T-helper 17 cell (primary cell): ENCODE measurements around the gene RNF151. TPM values are rescaled to one million over a fixed set of nuclear protein-coding genes. Genes with fewer than 3 reads are reported as not detected.
"Not testable (repeated sequence)": the region's sequence is repeated elsewhere in the genome, so short reads cannot be mapped to it uniquely, and the experiment has no call there.

Experiments
- ATAC-seq: fragments of 150-1000 bp; cut with Tn5 transposase; 2 replicates; pipeline ENCODE4 v1.10.0; 2021; ENCODE audit warnings: mild to moderate bottlenecking, moderate library complexity
- DNase-seq, 3 donors: peaks; one replicate each; pipeline versions ENCODE4 v3.0.0 to v3.0.0-alpha.2; 2020 to 2021
- H3K9me3 ChIP-seq: one replicate; pipeline ENCODE4 v1.7.0; 2013; ENCODE audit warnings: low read length, mild to moderate bottlenecking; ENCODE audit not compliant: control insufficient read depth, poor library complexity, severe bottlenecking
- H3K27ac Mint-ChIP-seq: one replicate; pipeline ENCODE4 v1.8.0; 2022; ENCODE audit warnings: mild to moderate bottlenecking, moderate library complexity, mixed read lengths
- H3K27me3 Mint-ChIP-seq: one replicate; pipeline ENCODE4 v1.8.0; 2022; ENCODE audit warnings: mixed read lengths
- H3K36me3 Mint-ChIP-seq: one replicate; pipeline ENCODE4 v1.8.0; 2022; ENCODE audit warnings: low read depth, mixed read lengths
- H3K4me1 Mint-ChIP-seq: one replicate; pipeline ENCODE4 v1.8.0; 2022; ENCODE audit warnings: mild to moderate bottlenecking, mixed read lengths
- H3K4me3 Mint-ChIP-seq: one replicate; pipeline ENCODE4 v1.8.0; 2022; ENCODE audit warnings: mild to moderate bottlenecking, moderate library complexity, mixed read lengths
- total RNA-seq, 4 donors: library from RNA in 2 of 4; stranded (reverse) in 2 of 4; gene quantifications; one replicate each; pipeline ENCODE4 v1.2.3 and lab custom pipeline; 2022 to 2026

RNF151 gene
- total RNA-seq, 2 donors from 2014 or later = not detected

- Mint-ChIP-seq H3K36me3 (no peaks in the 10 kb centered on the region), H3K27ac (no peak overlapping the region), H3K4me1 (peaks cover 2% of the 10 kb centered on the region), H3K4me3 (peak overlapping the region; percentile 49), H3K27me3 (peaks cover 2% of the 10 kb centered on the region)
- no peaks in the 10 kb centered on the region for H3K9me3 ChIP-seq
- ATAC-seq (peak; percentile 99), DNase-seq (peak; percentile 87 to 97 (median 94))
Measured at GRCh38 chr16:1929578-1930337, 36.9 kb upstream of the RNF151 start.

GRCh38 chr16:1930338-1930720, 36.3 kb upstream of the RNF151 start:
- no peaks in the 10 kb centered on the region for H3K9me3 ChIP-seq
- peak overlapping the region; percentile 28 for H3K4me3 Mint-ChIP-seq
- H3K4me1 Mint-ChIP-seq = peaks cover 2% of the 10 kb centered on the region
- no peak for DNase-seq
- no peaks in the 10 kb centered on the region for H3K36me3 Mint-ChIP-seq
- H3K27me3 Mint-ChIP-seq = no peaks in the 10 kb centered on the region
- no peak for ATAC-seq
- H3K27ac Mint-ChIP-seq = no peak overlapping the region

- no peak for DNase-seq
- ATAC-seq = no peak
- Mint-ChIP-seq H3K4me3 (no peak overlapping the region), H3K27me3 (no peaks in the 10 kb centered on the region), H3K4me1 (peaks cover 2% of the 10 kb centered on the region), H3K27ac (peak overlapping the region; percentile 47), H3K36me3 (no peaks in the 10 kb centered on the region)
- no peaks in the 10 kb centered on the region for H3K9me3 ChIP-seq
Measured at GRCh38 chr16:1932050-1933028, 34.3 kb upstream of the RNF151 start.

GRCh38 chr16:1933097-1933661, 33.5 kb upstream of the RNF151 start:
- Mint-ChIP-seq H3K4me3 (no peak overlapping the region), H3K27ac (peak overlapping the region; percentile 47), H3K27me3 (no peaks in the 10 kb centered on the region), H3K36me3 (no peaks in the 10 kb centered on the region), H3K4me1 (peaks cover 2% of the 10 kb centered on the region)
- no peak for DNase-seq
- no peak for ATAC-seq
- H3K9me3 ChIP-seq = no peaks in the 10 kb centered on the region

GRCh38 chr16:1936945-1937479, 29.6 kb upstream of the RNF151 start:
- DNase-seq (no peak), ATAC-seq (no peak)
- H3K27me3 Mint-ChIP-seq = no peaks in the 10 kb centered on the region
- H3K9me3 ChIP-seq = no peaks in the 10 kb centered on the region
- peaks cover 2% of the 10 kb centered on the region for H3K4me1 Mint-ChIP-seq
- no peak overlapping the region for H3K27ac Mint-ChIP-seq
- H3K36me3 Mint-ChIP-seq = no peaks in the 10 kb centered on the region
- no peak overlapping the region for H3K4me3 Mint-ChIP-seq

GRCh38 chr16:1938316-1938715, 28.3 kb upstream of the RNF151 start:
- no peaks in the 10 kb centered on the region for H3K9me3 ChIP-seq
- no peak overlapping the region for H3K27ac Mint-ChIP-seq
- ATAC-seq (no peak), DNase-seq (no peak)
- H3K4me3 Mint-ChIP-seq = no peak overlapping the region
- no peaks in the 10 kb centered on the region for H3K27me3 Mint-ChIP-seq
- H3K4me1 Mint-ChIP-seq = peaks cover 7% of the 10 kb centered on the region
- no peaks in the 10 kb centered on the region for H3K36me3 Mint-ChIP-seq

- DNase-seq (no peak), ATAC-seq (no peak)
- Mint-ChIP-seq H3K4me1 (peaks cover 11% of the 10 kb centered on the region), H3K4me3 (no peak overlapping the region), H3K27me3 (no peaks in the 10 kb centered on the region), H3K27ac (no peak overlapping the region), H3K36me3 (no peaks in the 10 kb centered on the region)
- H3K9me3 ChIP-seq = no peaks in the 10 kb centered on the region
Measured at GRCh38 chr16:1938910-1939309, 27.7 kb upstream of the RNF151 start.

- H3K27ac Mint-ChIP-seq = not testable (repeated sequence)
Measured at GRCh38 chr16:1939833-1940232, 26.8 kb upstream of the RNF151 start.

GRCh38 chr16:1940273-1941161, 26.1 kb upstream of the RNF151 start:
- peaks cover 14% of the 10 kb centered on the region for H3K4me1 Mint-ChIP-seq
- ATAC-seq = no peak
- H3K36me3 Mint-ChIP-seq = no peaks in the 10 kb centered on the region
- no peak overlapping the region for H3K27ac Mint-ChIP-seq
- no peak overlapping the region for H3K4me3 Mint-ChIP-seq
- H3K27me3 Mint-ChIP-seq = no peaks in the 10 kb centered on the region
- no peaks in the 10 kb centered on the region for H3K9me3 ChIP-seq
- no peak for DNase-seq

More at GRCh38 chr16:1939833-1940232, 26.8 kb upstream of the RNF151 start:
- H3K36me3 Mint-ChIP-seq, DNase-seq, H3K4me3 Mint-ChIP-seq, H3K27me3 Mint-ChIP-seq, ATAC-seq, H3K9me3 ChIP-seq: not testable (repeated sequence)
- H3K4me1 Mint-ChIP-seq = peaks cover 14% of the 10 kb centered on the region

GRCh38 chr16:1941162-1942046, 25.3 kb upstream of the RNF151 start:
- no peak overlapping the region for H3K27ac Mint-ChIP-seq
- H3K36me3 Mint-ChIP-seq = no peaks in the 10 kb centered on the region
- peak overlapping the region; percentile 91 for H3K4me3 Mint-ChIP-seq
- no peaks in the 10 kb centered on the region for H3K27me3 Mint-ChIP-seq
- no peak for ATAC-seq
- H3K4me1 Mint-ChIP-seq = peaks cover 14% of the 10 kb centered on the region
- DNase-seq = no peak
- H3K9me3 ChIP-seq = no peaks in the 10 kb centered on the region

- peaks cover 14% of the 10 kb centered on the region for H3K4me1 Mint-ChIP-seq
- peak overlapping the region; percentile 65 for H3K27ac Mint-ChIP-seq
- ATAC-seq (no peak), DNase-seq (no peak)
- no peaks in the 10 kb centered on the region for H3K27me3 Mint-ChIP-seq
- H3K4me3 Mint-ChIP-seq = peak overlapping the region; percentile 91
- no peaks in the 10 kb centered on the region for H3K9me3 ChIP-seq
- no peaks in the 10 kb centered on the region for H3K36me3 Mint-ChIP-seq
Measured at GRCh38 chr16:1942047-1942809, 24.4 kb upstream of the RNF151 start.
